Skin epidermis (tissue), 12 donors: ENCODE data around the gene ZFP3.
"Not testable (repeated sequence)": the region's sequence is repeated elsewhere in the genome, so short reads cannot be mapped to it uniquely, and the experiment has no call there.

Experiments used
- H3K27ac ChIP-seq, 21 experiments: fragments of 200-600 bp; sonication (generic) in 11 of 21; one replicate each; pipeline ENCODE4 v1.5.0; 2020; ENCODE audit warnings: mild to moderate bottlenecking in 3 of 21, inconsistent platforms in 2 of 21, moderate library complexity in 2 of 21
- H3K4me3 ChIP-seq, 7 experiments: fragments of 200-600 bp; sonication (generic) in 2 of 7; one replicate each; pipeline ENCODE4 v1.5.0; 2020; ENCODE audit warnings: inconsistent platforms in 2 of 7, mild to moderate bottlenecking in 2 of 7, moderate library complexity in 1 of 7

The ZFP3 gene

GRCh38 chr17:5122586-5123342, 44.5 kb downstream of the ZFP3 start:
- Histone ChIP-seq H3K27ac (peak overlapping the region in 6 of 21 experiments; percentile 7 to 61 (median 40)), H3K4me3 (peak overlapping the region; percentile 18 to 43 (median 33))

GRCh38 chr17:5123343-5124124, 45.3 kb downstream of the ZFP3 start:
- H3K27ac ChIP-seq, result peak overlapping the region in 3 of 21 experiments; percentile 21 to 61 (median 57)
- H3K4me3 ChIP-seq, result peak overlapping the region; percentile 18 to 43 (median 33)

GRCh38 chr17:5124125-5124760, 46.0 kb downstream of the ZFP3 start:
- H3K27ac ChIP-seq, H3K4me3 ChIP-seq: not testable (repeated sequence)

GRCh38 chr17:5124896-5125295, 46.6 kb downstream of the ZFP3 start:
- not testable (repeated sequence) for H3K4me3 ChIP-seq, H3K27ac ChIP-seq

GRCh38 chr17:5126719-5127488, 48.6 kb downstream of the ZFP3 start:
- Histone ChIP-seq H3K4me3 (no peak overlapping the region), H3K27ac (no peak overlapping the region)

- Histone ChIP-seq H3K4me3 (no peak overlapping the region), H3K27ac (no peak overlapping the region)
Observed at GRCh38 chr17:5127910-5128309, 49.6 kb downstream of the ZFP3 start.

GRCh38 chr17:5128387-5128786, 50.1 kb downstream of the ZFP3 start:
- H3K27ac ChIP-seq, result not testable (repeated sequence)

DNA sequence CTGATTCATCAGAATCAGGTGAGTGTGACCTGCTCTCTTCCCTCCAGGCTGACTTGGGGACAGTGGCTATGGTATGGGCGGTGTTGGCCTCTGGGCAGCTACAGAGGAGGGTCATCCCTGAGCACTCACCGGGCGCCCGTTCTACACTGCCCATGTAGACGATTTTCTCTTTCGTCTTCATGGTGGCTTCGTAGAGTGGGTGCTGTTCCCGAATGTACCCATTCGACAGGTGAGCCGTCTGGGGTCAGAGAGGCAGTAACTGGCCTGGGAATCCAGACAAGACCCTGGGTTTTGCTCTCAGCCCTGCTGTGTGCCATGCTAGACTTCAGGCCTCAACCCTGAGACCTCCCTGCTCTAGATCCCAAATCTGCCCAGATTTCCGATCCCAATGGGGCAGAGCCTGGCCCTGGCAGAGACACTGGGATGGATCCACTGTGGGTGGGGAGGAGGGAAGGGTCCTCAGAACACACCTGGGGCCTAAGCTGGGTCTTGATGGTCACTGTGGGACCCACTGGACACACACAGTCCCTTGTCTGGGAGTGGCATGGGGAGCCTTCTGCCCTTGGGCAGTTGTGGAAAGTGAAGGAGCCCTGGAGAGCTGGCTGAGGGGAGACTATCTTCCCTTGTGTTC, 50.8 kb downstream of the ZFP3 start:
- no peak overlapping the region for H3K4me3 ChIP-seq
- no peak overlapping the region for H3K27ac ChIP-seq

More at GRCh38 chr17:5128387-5128786, 50.1 kb downstream of the ZFP3 start:
- not testable (repeated sequence) for H3K4me3 ChIP-seq

GRCh38 chr17:5129770-5130169, 51.5 kb downstream of the ZFP3 start:
- H3K4me3 ChIP-seq, result not testable (repeated sequence)

GRCh38 chr17:5130261-5130660, 52.0 kb downstream of the ZFP3 start:
- H3K4me3 ChIP-seq, H3K27ac ChIP-seq: not testable (repeated sequence)

More at GRCh38 chr17:5129770-5130169, 51.5 kb downstream of the ZFP3 start:
- not testable (repeated sequence) for H3K27ac ChIP-seq

- not testable (repeated sequence) for H3K4me3 ChIP-seq
Observed at GRCh38 chr17:5130687-5131086, 52.4 kb downstream of the ZFP3 start.

DNA sequence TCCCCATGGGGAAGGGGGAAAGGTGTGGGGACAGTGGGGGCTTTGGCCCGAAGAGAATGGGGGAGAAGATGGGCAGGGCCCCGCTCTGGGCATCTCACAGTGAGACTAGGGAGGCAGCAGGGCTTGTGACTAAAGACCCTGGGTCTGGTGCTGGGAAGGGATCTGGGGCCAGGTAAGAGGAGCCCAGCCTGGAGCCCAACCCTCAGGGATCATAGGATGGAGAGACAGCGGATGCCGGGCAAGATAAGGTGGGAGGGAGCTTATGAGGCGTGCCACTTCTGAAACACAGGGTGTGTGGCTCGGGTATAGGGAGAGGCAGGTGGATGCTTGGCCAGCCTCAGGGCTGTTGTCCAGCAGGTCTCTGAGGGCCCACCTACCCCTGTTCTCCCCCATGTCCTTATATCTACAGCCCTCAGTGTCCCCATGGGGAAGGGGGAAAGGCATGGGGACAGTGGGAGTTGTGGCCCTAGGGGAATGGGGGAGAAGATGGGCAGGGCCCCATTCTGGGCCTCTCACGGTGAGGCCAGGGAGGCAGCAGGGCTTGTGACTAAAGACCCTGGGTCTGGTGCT, 53.0 kb downstream of the ZFP3 start:
- Histone ChIP-seq H3K27ac (no peak overlapping the region), H3K4me3 (no peak overlapping the region)

More at GRCh38 chr17:5130687-5131086, 52.4 kb downstream of the ZFP3 start:
- H3K27ac ChIP-seq, result not testable (repeated sequence)

- H3K4me3 ChIP-seq, result not testable (repeated sequence)
Observed at GRCh38 chr17:5131799-5132502, 53.7 kb downstream of the ZFP3 start.

DNA sequence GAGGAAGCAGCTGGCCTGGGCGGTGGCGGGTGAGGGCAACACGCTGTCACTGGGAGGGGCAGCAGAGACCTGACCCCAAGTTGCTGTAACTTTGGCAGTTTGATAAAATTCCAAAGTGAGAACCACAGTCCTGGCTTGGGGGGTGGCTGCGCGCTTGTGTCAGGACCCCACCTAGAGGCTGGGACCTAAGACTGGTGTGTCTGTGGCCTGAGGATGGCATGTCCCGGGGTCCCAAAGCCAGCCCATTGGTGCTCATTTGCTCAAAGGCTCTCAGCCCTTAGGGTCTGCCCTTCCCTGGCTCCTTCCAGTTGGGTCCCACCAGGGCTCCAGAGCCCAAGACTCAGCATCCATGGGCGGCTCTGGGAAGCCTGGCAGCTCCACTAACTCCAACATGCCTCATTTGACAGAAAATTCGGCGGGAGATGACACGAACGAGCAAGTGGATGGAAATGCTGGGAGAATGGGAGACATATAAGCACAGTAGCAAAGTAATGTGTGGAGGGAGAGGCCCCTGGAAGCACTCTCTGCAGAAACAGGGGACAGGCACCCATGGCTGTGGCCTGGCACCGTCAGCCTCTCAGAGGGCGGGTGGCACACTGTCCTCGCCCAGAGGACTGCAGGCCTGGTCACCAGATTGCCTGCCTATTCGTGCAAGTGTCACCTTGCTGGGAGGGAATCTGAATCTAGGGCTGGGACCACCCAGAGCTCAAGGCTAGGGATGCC, 54.4 kb downstream of the ZFP3 start:
- not testable (repeated sequence) for H3K4me3 ChIP-seq, H3K27ac ChIP-seq

More at GRCh38 chr17:5131799-5132502, 53.7 kb downstream of the ZFP3 start:
- not testable (repeated sequence) for H3K27ac ChIP-seq

- Histone ChIP-seq H3K4me3 (no peak overlapping the region), H3K27ac (no peak overlapping the region)
Observed at GRCh38 chr17:5133311-5133710, 55.0 kb downstream of the ZFP3 start.

- not testable (repeated sequence) for H3K27ac ChIP-seq, H3K4me3 ChIP-seq
Observed at GRCh38 chr17:5133961-5134360, 55.7 kb downstream of the ZFP3 start.

GRCh38 chr17:5134571-5134970, 56.3 kb downstream of the ZFP3 start:
- not testable (repeated sequence) for H3K4me3 ChIP-seq, H3K27ac ChIP-seq
